ENCODE results near the gene TEX14. TPM values are rescaled to one million over a fixed set of nuclear protein-coding genes. Genes with fewer than 3 reads are reported as not detected.
A peak's percentile ranks its signal among the peaks of the same experiment; 100 is the strongest.
"Not testable (repeated sequence)": the region's sequence is repeated elsewhere in the genome, so short reads cannot be mapped to it uniquely, and the experiment has no call there.

Gene TEX14
- polyA plus RNA-seq, 3 donors, result 0.25 TPM; not detected in 2

- H3K9me3 Mint-ChIP-seq, result no peaks in the 10 kb centered on the region
- H3K4me3 Mint-ChIP-seq, result no peak overlapping the region
- DNase-seq, result no peak
- 98% methylated on average over 23 of the region's 26 CpGs for WGBS (ENCODE audit: insufficient coverage)
- Histone ChIP-seq H3K4me1 (ENCODE audit: control insufficient read depth in 1 of 2, insufficient read depth in 2 of 2, low read length in 2 of 2) (peaks cover 21 to 22% of the 10 kb centered on the region in 2 donors), H3K9me3 (replicated peaks in 1 of 2; ENCODE audit: control insufficient read depth in 1 of 2, insufficient read depth in 1 of 2, low read length in 2 of 2) (no peaks in the 10 kb centered on the region), H3K27me3 (ENCODE audit: control insufficient read depth in 2 of 2, insufficient read depth in 2 of 2, low read length in 2 of 2) (no peaks in the 10 kb centered on the region), H2AFZ (ENCODE audit: insufficient read depth, low read depth, low read length, poor library complexity, severe bottlenecking) (no peak overlapping the region), H3K36me3 (replicated peaks in 1 of 2; ENCODE audit: control insufficient read depth in 1 of 2, insufficient read depth in 2 of 2, low read length in 2 of 2) (no peaks in the 10 kb centered on the region), H3K79me2 (ENCODE audit: insufficient read depth, low read length) (no peaks in the 10 kb centered on the region), H3K9ac (ENCODE audit: insufficient read depth, low read length, poor library complexity, severe bottlenecking) (no peak overlapping the region), H3K4me2 (replicated peaks; ENCODE audit: extremely low read depth, low read length, poor library complexity, severe bottlenecking) (no peak overlapping the region), H3K27ac (ENCODE audit: low read depth in 1 of 2, low read length in 2 of 2) (no peak overlapping the region), H4K20me1 (ENCODE audit: insufficient read depth, low read length) (no peaks in the 10 kb centered on the region), H3K4me3 (replicated peaks in 1 of 3; ENCODE audit: low read depth in 2 of 3, low read length in 3 of 3) (no peak overlapping the region)
- H3K27ac Mint-ChIP-seq, result no peak overlapping the region
- peaks cover 3 to 12% (median 4%) of the 10 kb centered on the region in 3 donors for H3K27me3 Mint-ChIP-seq (ENCODE audit: low read depth in 3 of 3)
- peaks cover 20% of the 10 kb centered on the region for H3K4me1 Mint-ChIP-seq
- intact Hi-C loops (cut with micrococcal nuclease), result no loop called here
- TF ChIP-seq CTCF (IDR thresholded peaks at IDR 0.05), result no peak
- H3K36me3 Mint-ChIP-seq, result no peaks in the 10 kb centered on the region
Observed at GRCh38 chr17:58661499-58661898, 30.3 kb downstream of the TEX14 start.

GRCh38 chr17:58660621-58661020, 31.2 kb downstream of the TEX14 start:
- no peak for DNase-seq
- Mint-ChIP-seq H3K27me3 (ENCODE audit: low read depth in 3 of 3) (peaks cover 3 to 10% (median 4%) of the 10 kb centered on the region in 3 donors), H3K27ac (peak overlapping the region in 1 of 7 donors; percentile 24), H3K4me1 (peaks cover 19% of the 10 kb centered on the region), H3K4me3 (peak overlapping the region in 1 of 2 donors; percentile 48), H3K9me3 (no peaks in the 10 kb centered on the region), H3K36me3 (no peaks in the 10 kb centered on the region)
- Histone ChIP-seq H3K4me2 (replicated peaks; ENCODE audit: extremely low read depth, low read length, poor library complexity, severe bottlenecking) (no peak overlapping the region), H3K36me3 (replicated peaks in 1 of 2; ENCODE audit: control insufficient read depth in 1 of 2, insufficient read depth in 2 of 2, low read length in 2 of 2) (no peaks in the 10 kb centered on the region), H3K27ac (ENCODE audit: low read depth in 1 of 2, low read length in 2 of 2) (no peak overlapping the region), H2AFZ (ENCODE audit: insufficient read depth, low read depth, low read length, poor library complexity, severe bottlenecking) (no peak overlapping the region), H3K9ac (ENCODE audit: insufficient read depth, low read length, poor library complexity, severe bottlenecking) (no peak overlapping the region), H3K79me2 (ENCODE audit: insufficient read depth, low read length) (no peaks in the 10 kb centered on the region), H3K27me3 (ENCODE audit: control insufficient read depth in 2 of 2, insufficient read depth in 2 of 2, low read length in 2 of 2) (no peaks in the 10 kb centered on the region), H3K9me3 (replicated peaks in 1 of 2; ENCODE audit: control insufficient read depth in 1 of 2, insufficient read depth in 1 of 2, low read length in 2 of 2) (no peaks in the 10 kb centered on the region), H3K4me1 (ENCODE audit: control insufficient read depth in 1 of 2, insufficient read depth in 2 of 2, low read length in 2 of 2) (peaks cover 15 to 17% of the 10 kb centered on the region in 2 donors), H4K20me1 (ENCODE audit: insufficient read depth, low read length) (no peaks in the 10 kb centered on the region), H3K4me3 (replicated peaks in 1 of 3; ENCODE audit: low read depth in 2 of 3, low read length in 3 of 3) (no peak overlapping the region)
- intact Hi-C loops (cut with micrococcal nuclease), result no loop called here
- WGBS (ENCODE audit: insufficient coverage), result 29% methylated on average over 1 of the region's 4 CpGs
- TF ChIP-seq CTCF (IDR thresholded peaks at IDR 0.05), result no peak

- not testable (repeated sequence) for DNase-seq; H4K20me1 ChIP-seq (ENCODE audit: insufficient read depth, low read length); H3K9me3 Mint-ChIP-seq; H3K27me3 Mint-ChIP-seq (ENCODE audit: low read depth in 3 of 3); H3K9me3 ChIP-seq (replicated peaks in 1 of 2; ENCODE audit: control insufficient read depth in 1 of 2, insufficient read depth in 1 of 2, low read length in 2 of 2); H3K36me3 Mint-ChIP-seq; H3K79me2 ChIP-seq (ENCODE audit: insufficient read depth, low read length); H3K27me3 ChIP-seq (ENCODE audit: control insufficient read depth in 2 of 2, insufficient read depth in 2 of 2, low read length in 2 of 2); H3K36me3 ChIP-seq (replicated peaks in 1 of 2; ENCODE audit: control insufficient read depth in 1 of 2, insufficient read depth in 2 of 2, low read length in 2 of 2)
- intact Hi-C loops (cut with micrococcal nuclease), result loop anchor here (1.0 to 2.0 kb wide), 3 partner anchors 27 to 141 kb away; no protein-coding TSS in a partner anchor
- Histone ChIP-seq H3K9ac (ENCODE audit: insufficient read depth, low read length, poor library complexity, severe bottlenecking) (peak overlapping the region; percentile 82), H3K4me1 (ENCODE audit: control insufficient read depth in 1 of 2, insufficient read depth in 2 of 2, low read length in 2 of 2) (peaks cover 15 to 17% of the 10 kb centered on the region in 2 donors), H3K4me3 (replicated peaks in 1 of 3; ENCODE audit: low read depth in 2 of 3, low read length in 3 of 3) (peak overlapping the region; percentile 39 to 76 (median 73)), H3K4me2 (replicated peaks; ENCODE audit: extremely low read depth, low read length, poor library complexity, severe bottlenecking) (peak overlapping the region; percentile 84), H2AFZ (ENCODE audit: insufficient read depth, low read depth, low read length, poor library complexity, severe bottlenecking) (peak overlapping the region; percentile 61), H3K27ac (ENCODE audit: low read depth in 1 of 2, low read length in 2 of 2) (peak overlapping the region; percentile 42 to 87)
- peak overlapping the region; percentile 96 to 100 (median 99) for H3K27ac Mint-ChIP-seq
- peaks cover 19% of the 10 kb centered on the region for H3K4me1 Mint-ChIP-seq
- peak overlapping the region; percentile 70 to 86 for H3K4me3 Mint-ChIP-seq
- WGBS (ENCODE audit: insufficient coverage), result 51% methylated on average over 2 of the region's 9 CpGs
Observed at GRCh38 chr17:58659714-58660084, 32.1 kb downstream of the TEX14 start.
